HEK293 (cell line): ENCODE results near the gene STK16.

Experiments
- CTCF ChIP-seq: fragments of 450-650 bp; formaldehyde crosslinking; IDR thresholded peaks from 2 replicates; pipeline ENCODE4 v1.5.1; 2016; ENCODE audit warnings: missing biosample characterization, missing genetic modification characterization
- ZNF121 ChIP-seq: fragments of 450-650 bp; formaldehyde crosslinking; IDR thresholded peaks from 2 replicates; pipeline ENCODE4 v1.5.1; 2016; ENCODE audit warnings: missing biosample characterization, missing genetic modification characterization
- ZNF274 ChIP-seq, 2 experiments: fragments of 200-500 bp in 1 of 2; fragments of 450-650 bp in 1 of 2; sonication (Bioruptor generic) in 1 of 2; formaldehyde crosslinking in 1 of 2; IDR thresholded peaks; 2 replicates each; pipeline versions ENCODE4 v1.5.1 to v1.6.1; 2014 to 2016; ENCODE audit warnings: borderline replicate concordance in 1 of 2, inconsistent platforms in 1 of 2, low read length in 1 of 2, missing biosample characterization in 1 of 2, missing genetic modification characterization in 1 of 2
- ZNF629 ChIP-seq: fragments of 450-650 bp; formaldehyde crosslinking; IDR thresholded peaks from 2 replicates; pipeline ENCODE4 v1.5.1; 2017; ENCODE audit warnings: missing biosample characterization, missing genetic modification characterization
- ZNF645 ChIP-seq: fragments of 450-650 bp; formaldehyde crosslinking; IDR thresholded peaks from 2 replicates; pipeline ENCODE4; 2016; ENCODE audit warnings: missing biosample characterization, missing genetic modification characterization

GRCh38 chr2:219290381-219291171, 45.3 kb downstream of the STK16 start:
- no peak for TF ChIP-seq ZNF274 (IDR thresholded peaks at IDR 0.05; ENCODE audit: low read length)
- no peak for TF ChIP-seq ZNF274 (tag by site-specific recombination; IDR thresholded peaks at IDR 0.05; ENCODE audit: borderline replicate concordance)
- no peak for TF ChIP-seq CTCF (tag by site-specific recombination)
- no peak for TF ChIP-seq ZNF645 (tag by site-specific recombination)
- no peak for TF ChIP-seq ZNF629 (tag by site-specific recombination)
- no peak for TF ChIP-seq ZNF121 (tag by site-specific recombination)
